SK-N-SH treated with all-trans-retinoic acid at 6 μM for 48 hours (cell line): ENCODE results near the gene MFRP.

Experiments
- ATAC-seq: fragments of 200-7000 bp; cut with Tn5 transposase; 3 replicates; pipeline ENCODE4 v1.9.1; 2020; ENCODE audit warnings: mild to moderate bottlenecking, moderate library complexity
- ARNTL ChIP-seq: fragments of 450-650 bp; formaldehyde crosslinking; IDR thresholded peaks from 2 replicates; pipeline ENCODE4 v1.5.0; 2020; ENCODE audit warnings: low read depth, mild to moderate bottlenecking, moderate library complexity, borderline replicate concordance
- CSDC2 ChIP-seq: fragments of 250-450 bp; sonication (Bioruptor Pico); IDR thresholded peaks from 2 replicates; pipeline ENCODE4 v1.5.0; 2020; ENCODE audit warnings: mild to moderate bottlenecking, moderate library complexity
- GLIS3 ChIP-seq: fragments of 250-450 bp; sonication (Bioruptor Pico); IDR thresholded peaks from 2 replicates; pipeline ENCODE4 v1.5.0; 2020; ENCODE audit warnings: mild to moderate bottlenecking, moderate library complexity
- ISL1 ChIP-seq: fragments of 250-450 bp; sonication (Bioruptor Pico); IDR thresholded peaks from 2 replicates; pipeline ENCODE4 v2.1.2; 2022; ENCODE audit warnings: mild to moderate bottlenecking, moderate library complexity
- OSR1 ChIP-seq: fragments of 250-450 bp; sonication (Bioruptor Pico); IDR thresholded peaks from 2 replicates; pipeline ENCODE4 v1.8.0; 2022; ENCODE audit warnings: moderate library complexity, mild to moderate bottlenecking, inconsistent platforms
- POU6F1 ChIP-seq: fragments of 250-450 bp; sonication (Bioruptor Pico); IDR thresholded peaks from 2 replicates; pipeline ENCODE4 v1.8.0; 2021; ENCODE audit warnings: low read depth, mild to moderate bottlenecking, moderate library complexity, borderline replicate concordance
- PPARA ChIP-seq: fragments of 250-450 bp; sonication (Bioruptor Pico); IDR thresholded peaks from 2 replicates; pipeline ENCODE4 v1.5.0; 2020; ENCODE audit warnings: mild to moderate bottlenecking, borderline replicate concordance
- RARB ChIP-seq: fragments of 250-450 bp; sonication (Bioruptor Pico); IDR thresholded peaks from 2 replicates; pipeline ENCODE4 v1.8.0; 2021; ENCODE audit warnings: mild to moderate bottlenecking, moderate library complexity
- SNAI2 ChIP-seq: fragments of 250-450 bp; sonication (Bioruptor Pico); IDR thresholded peaks from 2 replicates; pipeline ENCODE4 v1.5.0; 2020; ENCODE audit warnings: mild to moderate bottlenecking, moderate library complexity
- TCF4 ChIP-seq: fragments of 250-450 bp; sonication (Bioruptor Pico); IDR thresholded peaks from 2 replicates; pipeline ENCODE4 v1.8.0; 2021; ENCODE audit warnings: mild to moderate bottlenecking, moderate library complexity, borderline replicate concordance
- ZFP3 ChIP-seq: fragments of 250-450 bp; sonication (Bioruptor Pico); IDR thresholded peaks from 2 replicates; pipeline ENCODE4 v1.5.0; 2020; ENCODE audit warnings: mild to moderate bottlenecking, moderate library complexity
- ZFP30 ChIP-seq: fragments of 450-650 bp; formaldehyde crosslinking; IDR thresholded peaks from 2 replicates; pipeline ENCODE4 v1.5.0; 2022; ENCODE audit warnings: mild to moderate bottlenecking, moderate library complexity
- ZNF565 ChIP-seq: fragments of 450-650 bp; formaldehyde crosslinking; conservative IDR thresholded peaks from 2 replicates; pipeline ENCODE4 v1.5.0; 2020; ENCODE audit warnings: low read depth, mild to moderate bottlenecking, moderate library complexity
- ZNF8 ChIP-seq: fragments of 450-650 bp; formaldehyde crosslinking; IDR thresholded peaks from 2 replicates; pipeline ENCODE4 v1.5.0; 2020; ENCODE audit warnings: mild to moderate bottlenecking, moderate library complexity
- TF ChIP-seq, protein P1 (sequence below): fragments of 250-450 bp; sonication (Bioruptor Pico); IDR thresholded peaks from 2 replicates; pipeline ENCODE4 v1.5.1; 2021; ENCODE audit warnings: mild to moderate bottlenecking, moderate library complexity
- TF ChIP-seq, protein P2 (sequence below): fragments of 250-450 bp; sonication (Bioruptor Pico); IDR thresholded peaks from 2 replicates; pipeline ENCODE4 v1.5.1; 2020; ENCODE audit warnings: low read depth, mild to moderate bottlenecking, moderate library complexity
- TF ChIP-seq, protein P3 (sequence below): fragments of 250-450 bp; sonication (Bioruptor Pico); IDR thresholded peaks from 2 replicates; pipeline ENCODE4 v1.8.0; 2020; ENCODE audit warnings: mild to moderate bottlenecking, moderate library complexity, borderline replicate concordance
- TF ChIP-seq, protein P4 (sequence below): fragments of 250-450 bp; sonication (Bioruptor Pico); IDR thresholded peaks from 2 replicates; pipeline ENCODE4 v1.5.0; 2020; ENCODE audit warnings: mild to moderate bottlenecking, moderate library complexity

The MFRP gene

GRCh38 chr11:119347242-119347641 is 737 bp upstream of the MFRP start (continued):
- no peak for TF ChIP-seq ZNF565 (CRISPR knock-in tag)
- TF ChIP-seq ZFP3 (CRISPR knock-in tag) = no peak
- no peak for TF ChIP-seq TCF4
- no peak for TF ChIP-seq ZNF8 (CRISPR knock-in tag)

DNA sequence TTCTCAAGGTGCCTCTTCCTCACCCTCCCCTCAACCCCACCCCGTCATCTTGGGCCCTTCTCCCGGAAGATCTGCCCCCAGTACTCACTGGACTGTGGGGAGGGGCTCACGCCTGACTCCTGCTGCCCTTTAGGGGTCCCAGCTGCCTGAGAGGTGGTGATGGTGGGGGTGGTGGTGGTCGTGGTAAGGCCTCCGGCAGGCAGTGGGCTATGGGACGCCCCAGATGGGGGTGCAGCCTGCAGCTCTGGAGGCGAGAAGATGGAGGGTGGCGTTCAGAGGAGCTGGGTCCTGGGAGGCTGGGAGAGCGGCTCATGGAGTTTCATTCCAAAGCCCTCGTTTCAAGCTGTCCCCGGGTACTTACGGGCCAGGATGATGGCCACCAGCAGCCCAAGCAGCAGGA is 820 bp downstream of the MFRP start:
- no peak for ATAC-seq

DNA sequence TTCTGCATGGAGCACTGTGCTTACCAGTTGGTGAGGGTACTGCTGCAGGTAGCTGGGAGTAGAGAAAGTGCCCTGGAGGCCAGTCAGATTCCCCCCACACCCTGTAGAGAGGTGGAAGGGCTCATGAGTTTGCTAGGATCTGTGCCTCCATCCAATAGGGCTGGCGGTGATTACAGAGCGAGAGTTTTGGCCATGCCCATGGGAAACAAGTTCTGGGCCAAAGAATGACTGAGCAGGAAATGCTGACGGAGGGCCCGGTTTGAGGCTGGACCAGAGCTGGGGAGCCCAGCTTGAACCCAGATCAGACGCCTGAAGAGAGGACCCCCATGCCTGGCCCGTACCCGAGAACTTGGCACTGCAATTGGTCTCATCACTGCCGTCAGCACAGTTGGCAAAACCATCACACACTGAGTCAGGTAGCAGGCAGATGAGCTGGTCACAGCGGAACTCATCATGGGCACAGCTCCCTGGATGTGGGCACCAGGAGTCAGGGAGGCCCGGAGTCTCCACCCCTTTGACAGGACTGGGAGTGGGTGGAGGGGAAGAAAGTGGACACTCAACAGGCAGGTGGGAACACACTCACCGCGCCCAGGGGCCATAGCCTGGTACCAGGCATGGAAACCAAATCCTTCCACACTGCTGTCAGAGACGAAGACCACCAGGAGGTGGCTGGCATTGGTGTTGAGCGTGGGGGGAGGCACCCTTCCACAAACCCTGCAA is 2.1 kb downstream of the MFRP start:
- no peak for ATAC-seq
- no peak for TF ChIP-seq TCF4
- TF ChIP-seq GLIS3 (CRISPR knock-in tag) = no peak
- TF ChIP-seq, protein P1, sequence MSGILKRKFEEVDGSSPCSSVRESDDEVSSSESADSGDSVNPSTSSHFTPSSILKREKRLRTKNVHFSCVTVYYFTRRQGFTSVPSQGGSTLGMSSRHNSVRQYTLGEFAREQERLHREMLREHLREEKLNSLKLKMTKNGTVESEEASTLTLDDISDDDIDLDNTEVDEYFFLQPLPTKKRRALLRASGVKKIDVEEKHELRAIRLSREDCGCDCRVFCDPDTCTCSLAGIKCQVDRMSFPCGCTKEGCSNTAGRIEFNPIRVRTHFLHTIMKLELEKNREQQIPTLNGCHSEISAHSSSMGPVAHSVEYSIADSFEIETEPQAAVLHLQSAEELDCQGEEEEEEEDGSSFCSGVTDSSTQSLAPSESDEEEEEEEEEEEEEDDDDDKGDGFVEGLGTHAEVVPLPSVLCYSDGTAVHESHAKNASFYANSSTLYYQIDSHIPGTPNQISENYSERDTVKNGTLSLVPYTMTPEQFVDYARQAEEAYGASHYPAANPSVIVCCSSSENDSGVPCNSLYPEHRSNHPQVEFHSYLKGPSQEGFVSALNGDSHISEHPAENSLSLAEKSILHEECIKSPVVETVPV (CRISPR knock-in tag) = no peak

More for the DNA sequence above, 820 bp downstream of the MFRP start:
- TF ChIP-seq OSR1 (CRISPR knock-in tag) (no peak), ZFP3 (CRISPR knock-in tag) (no peak), ZNF8 (CRISPR knock-in tag) (no peak), GLIS3 (CRISPR knock-in tag) (no peak), SNAI2 (CRISPR knock-in tag) (no peak), RARB (CRISPR knock-in tag) (no peak), PPARA (CRISPR knock-in tag) (no peak), ARNTL (CRISPR knock-in tag) (no peak), TCF4 (no peak), ZNF565 (CRISPR knock-in tag) (no peak), POU6F1 (CRISPR knock-in tag) (no peak)
- TF ChIP-seq, protein P2, sequence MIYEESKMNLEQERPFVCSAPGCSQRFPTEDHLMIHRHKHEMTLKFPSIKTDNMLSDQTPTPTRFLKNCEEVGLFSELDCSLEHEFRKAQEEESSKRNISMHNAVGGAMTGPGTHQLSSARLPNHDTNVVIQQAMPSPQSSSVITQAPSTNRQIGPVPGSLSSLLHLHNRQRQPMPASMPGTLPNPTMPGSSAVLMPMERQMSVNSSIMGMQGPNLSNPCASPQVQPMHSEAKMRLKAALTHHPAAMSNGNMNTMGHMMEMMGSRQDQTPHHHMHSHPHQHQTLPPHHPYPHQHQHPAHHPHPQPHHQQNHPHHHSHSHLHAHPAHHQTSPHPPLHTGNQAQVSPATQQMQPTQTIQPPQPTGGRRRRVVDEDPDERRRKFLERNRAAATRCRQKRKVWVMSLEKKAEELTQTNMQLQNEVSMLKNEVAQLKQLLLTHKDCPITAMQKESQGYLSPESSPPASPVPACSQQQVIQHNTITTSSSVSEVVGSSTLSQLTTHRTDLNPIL (CRISPR knock-in tag) = no peak
- TF ChIP-seq, protein P3, sequence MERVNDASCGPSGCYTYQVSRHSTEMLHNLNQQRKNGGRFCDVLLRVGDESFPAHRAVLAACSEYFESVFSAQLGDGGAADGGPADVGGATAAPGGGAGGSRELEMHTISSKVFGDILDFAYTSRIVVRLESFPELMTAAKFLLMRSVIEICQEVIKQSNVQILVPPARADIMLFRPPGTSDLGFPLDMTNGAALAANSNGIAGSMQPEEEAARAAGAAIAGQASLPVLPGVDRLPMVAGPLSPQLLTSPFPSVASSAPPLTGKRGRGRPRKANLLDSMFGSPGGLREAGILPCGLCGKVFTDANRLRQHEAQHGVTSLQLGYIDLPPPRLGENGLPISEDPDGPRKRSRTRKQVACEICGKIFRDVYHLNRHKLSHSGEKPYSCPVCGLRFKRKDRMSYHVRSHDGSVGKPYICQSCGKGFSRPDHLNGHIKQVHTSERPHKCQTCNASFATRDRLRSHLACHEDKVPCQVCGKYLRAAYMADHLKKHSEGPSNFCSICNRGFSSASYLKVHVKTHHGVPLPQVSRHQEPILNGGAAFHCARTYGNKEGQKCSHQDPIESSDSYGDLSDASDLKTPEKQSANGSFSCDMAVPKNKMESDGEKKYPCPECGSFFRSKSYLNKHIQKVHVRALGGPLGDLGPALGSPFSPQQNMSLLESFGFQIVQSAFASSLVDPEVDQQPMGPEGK = no peak
- TF ChIP-seq, protein P4, sequence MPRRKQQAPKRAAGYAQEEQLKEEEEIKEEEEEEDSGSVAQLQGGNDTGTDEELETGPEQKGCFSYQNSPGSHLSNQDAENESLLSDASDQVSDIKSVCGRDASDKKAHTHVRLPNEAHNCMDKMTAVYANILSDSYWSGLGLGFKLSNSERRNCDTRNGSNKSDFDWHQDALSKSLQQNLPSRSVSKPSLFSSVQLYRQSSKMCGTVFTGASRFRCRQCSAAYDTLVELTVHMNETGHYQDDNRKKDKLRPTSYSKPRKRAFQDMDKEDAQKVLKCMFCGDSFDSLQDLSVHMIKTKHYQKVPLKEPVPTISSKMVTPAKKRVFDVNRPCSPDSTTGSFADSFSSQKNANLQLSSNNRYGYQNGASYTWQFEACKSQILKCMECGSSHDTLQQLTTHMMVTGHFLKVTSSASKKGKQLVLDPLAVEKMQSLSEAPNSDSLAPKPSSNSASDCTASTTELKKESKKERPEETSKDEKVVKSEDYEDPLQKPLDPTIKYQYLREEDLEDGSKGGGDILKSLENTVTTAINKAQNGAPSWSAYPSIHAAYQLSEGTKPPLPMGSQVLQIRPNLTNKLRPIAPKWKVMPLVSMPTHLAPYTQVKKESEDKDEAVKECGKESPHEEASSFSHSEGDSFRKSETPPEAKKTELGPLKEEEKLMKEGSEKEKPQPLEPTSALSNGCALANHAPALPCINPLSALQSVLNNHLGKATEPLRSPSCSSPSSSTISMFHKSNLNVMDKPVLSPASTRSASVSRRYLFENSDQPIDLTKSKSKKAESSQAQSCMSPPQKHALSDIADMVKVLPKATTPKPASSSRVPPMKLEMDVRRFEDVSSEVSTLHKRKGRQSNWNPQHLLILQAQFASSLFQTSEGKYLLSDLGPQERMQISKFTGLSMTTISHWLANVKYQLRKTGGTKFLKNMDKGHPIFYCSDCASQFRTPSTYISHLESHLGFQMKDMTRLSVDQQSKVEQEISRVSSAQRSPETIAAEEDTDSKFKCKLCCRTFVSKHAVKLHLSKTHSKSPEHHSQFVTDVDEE = no peak
- TF ChIP-seq, all 23 proteins: peak for 0

GRCh38 chr11:119343726-119344125 is 2.8 kb downstream of the MFRP start:
- ATAC-seq = no peak
- TF ChIP-seq PPARA (CRISPR knock-in tag) = no peak
- TF ChIP-seq CSDC2 (CRISPR knock-in tag) = no peak
- TF ChIP-seq, protein P2 (CRISPR knock-in tag) = no peak
- TF ChIP-seq, protein P1 (CRISPR knock-in tag) = no peak
- no peak for TF ChIP-seq ISL1
- TF ChIP-seq ZFP30 (CRISPR knock-in tag) = no peak
- TF ChIP-seq ARNTL (CRISPR knock-in tag) = no peak
- TF ChIP-seq, protein P3 = no peak
- no peak for TF ChIP-seq GLIS3 (CRISPR knock-in tag)
